Esophagus (tissue), 2 donors: ENCODE measurements around the gene CPTP. TPM values are rescaled to one million over a fixed set of nuclear protein-coding genes. Genes with fewer than 3 reads are reported as not detected.
A peak's percentile ranks its signal among the peaks of the same experiment; 100 is the strongest.

Source experiments
- H3K27ac ChIP-seq, 2 donors: one replicate each; pipeline ENCODE4 v1.5.1; 2013; ENCODE audit warnings: low read depth in 2 of 2, mild to moderate bottlenecking in 2 of 2, inconsistent platforms in 1 of 2, low read length in 1 of 2, moderate library complexity in 1 of 2
- H3K27me3 ChIP-seq, 2 donors: one replicate each; pipeline ENCODE4 v1.6.1; 2013; ENCODE audit warnings: low read length in 2 of 2, control low read depth in 1 of 2, mild to moderate bottlenecking in 1 of 2; ENCODE audit not compliant: insufficient read depth in 2 of 2, control insufficient read depth in 1 of 2
- H3K36me3 ChIP-seq, 2 donors: one replicate each; pipeline ENCODE4 v1.6.1; 2013; ENCODE audit warnings: low read length in 1 of 2; ENCODE audit not compliant: control insufficient read depth in 2 of 2, insufficient read depth in 2 of 2
- H3K4me1 ChIP-seq, 2 donors: one replicate each; pipeline ENCODE4 v1.6.1; 2013; ENCODE audit warnings: low read length in 1 of 2; ENCODE audit not compliant: control insufficient read depth in 2 of 2, insufficient read depth in 2 of 2
- H3K4me3 ChIP-seq, 2 donors: one replicate each; pipeline ENCODE4 v1.5.1; 2013; ENCODE audit warnings: low read length in 2 of 2, mild to moderate bottlenecking in 2 of 2, low read depth in 1 of 2, moderate library complexity in 1 of 2
- H3K9me3 ChIP-seq, 2 donors: one replicate each; pipeline ENCODE4 v1.6.1; 2013; ENCODE audit warnings: mild to moderate bottlenecking in 2 of 2, low read depth in 1 of 2, low read length in 1 of 2, moderate library complexity in 1 of 2; ENCODE audit not compliant: control insufficient read depth in 2 of 2, insufficient read depth in 1 of 2
- WGBS, 2 donors: extraction: QIAGEN DNeasy Blood & Tissue Kit; methylation state at CpG; one replicate each; pipeline ENCODE4 v1.1.7; 2013; 5-methylcytosine and 5-hydroxymethylcytosine counted together
- polyA plus RNA-seq, 2 donors: library from polyadenylated mRNA; stranded (reverse); fragments of 200-250 nt; gene quantifications; one replicate each; pipeline ENCODE4 v1.2.3, GENCODE V29; 2013
- donor health status: healthy with polysubstance abuse.
- donor health status: Bipolar disorder and iron deficiency.

CPTP gene
- polyA plus RNA-seq, 2 donors, result 38.3 to 73.1 TPM

DNA sequence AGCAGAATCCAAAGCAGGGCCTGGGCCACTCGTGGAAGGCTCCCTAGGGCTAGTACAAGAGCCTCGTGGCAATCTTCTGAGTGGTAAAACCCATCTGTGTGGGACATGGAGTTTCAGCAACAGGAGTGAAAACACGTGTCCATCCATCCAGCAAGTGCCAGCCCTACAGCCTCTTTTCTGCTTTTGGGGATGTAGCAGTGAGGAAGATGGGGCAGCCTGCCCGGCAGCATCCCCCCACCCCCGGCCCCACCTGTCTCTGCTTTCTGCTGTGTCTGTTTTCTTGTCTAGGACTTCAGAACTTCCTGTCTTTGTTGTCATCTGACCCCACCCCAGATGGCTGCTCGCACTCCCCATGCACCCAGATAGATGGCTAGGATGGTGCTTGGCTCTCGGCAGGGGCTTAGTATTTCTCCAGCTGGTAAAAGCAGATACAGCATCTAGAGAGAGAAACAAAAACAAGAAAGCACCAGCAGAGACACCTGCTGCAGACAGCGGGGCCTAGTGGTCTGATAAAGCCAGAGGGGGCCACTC lies 1.5 kb downstream of the CPTP start:
- peak overlapping the region; percentile 80 to 84 for H3K4me3 ChIP-seq
- peaks cover 8 to 36% of the 10 kb centered on the region in 2 donors for H3K4me1 ChIP-seq
- H3K27ac ChIP-seq, result peak overlapping the region in 1 of 2 donors; percentile 95
- H3K27me3 ChIP-seq, result no peaks in the 10 kb centered on the region
- peaks cover 3 to 27% of the 10 kb centered on the region in 2 donors for H3K36me3 ChIP-seq
- WGBS, 2 donors, result 55 to 58% methylated on average over 8 of the region's 8 CpGs
- peaks cover 0 to 5% of the 10 kb centered on the region in 2 donors for H3K9me3 ChIP-seq

GRCh38 chr1:1327291-1327690 lies 2.7 kb downstream of the CPTP start:
- peaks cover 8 to 44% of the 10 kb centered on the region in 2 donors for H3K4me1 ChIP-seq
- no peak overlapping the region for H3K27ac ChIP-seq
- WGBS, 2 donors, result 91 to 92% methylated on average over 39 to 40 of the region's 40 CpGs
- peaks cover 3 to 25% of the 10 kb centered on the region in 2 donors for H3K36me3 ChIP-seq
- no peaks in the 10 kb centered on the region for H3K27me3 ChIP-seq
- H3K4me3 ChIP-seq, result no peak overlapping the region
- peaks cover 0 to 5% of the 10 kb centered on the region in 2 donors for H3K9me3 ChIP-seq

DNA sequence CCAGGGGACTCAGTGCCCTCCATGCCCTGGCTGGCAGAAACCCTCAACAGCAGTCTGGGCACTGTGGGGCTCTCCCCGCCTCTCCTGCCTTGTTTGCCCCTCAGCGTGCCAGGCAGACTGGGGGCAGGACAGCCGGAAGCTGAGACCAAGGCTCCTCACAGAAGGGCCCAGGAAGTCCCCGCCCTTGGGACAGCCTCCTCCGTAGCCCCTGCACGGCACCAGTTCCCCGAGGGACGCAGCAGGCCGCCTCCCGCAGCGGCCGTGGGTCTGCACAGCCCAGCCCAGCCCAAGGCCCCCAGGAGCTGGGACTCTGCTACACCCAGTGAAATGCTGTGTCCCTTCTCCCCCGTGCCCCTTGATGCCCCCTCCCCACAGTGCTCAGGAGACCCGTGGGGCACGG lies 3.7 kb downstream of the CPTP start:
- H3K9me3 ChIP-seq, result peaks cover 0 to 5% of the 10 kb centered on the region in 2 donors
- no peaks in the 10 kb centered on the region for H3K27me3 ChIP-seq
- H3K4me3 ChIP-seq, result no peak overlapping the region
- H3K4me1 ChIP-seq, result peaks cover 8 to 48% of the 10 kb centered on the region in 2 donors
- H3K27ac ChIP-seq, result no peak overlapping the region
- 78% methylated on average over 13 to 15 of the region's 15 CpGs for WGBS, 2 donors
- H3K36me3 ChIP-seq, result peaks cover 3 to 25% of the 10 kb centered on the region in 2 donors

- Histone ChIP-seq H3K9me3 (peaks cover 0 to 5% of the 10 kb centered on the region in 2 donors), H3K27me3 (no peaks in the 10 kb centered on the region), H3K27ac (peak overlapping the region in 1 of 2 donors; percentile 7), H3K4me3 (no peak overlapping the region), H3K4me1 (peaks cover 6 to 57% of the 10 kb centered on the region in 2 donors), H3K36me3 (peaks cover 3 to 36% of the 10 kb centered on the region in 2 donors)
- 89% methylated on average over 58 of the region's 58 CpGs for WGBS, 2 donors
Measured at GRCh38 chr1:1329304-1330210, 5.0 kb downstream of the CPTP start.

DNA sequence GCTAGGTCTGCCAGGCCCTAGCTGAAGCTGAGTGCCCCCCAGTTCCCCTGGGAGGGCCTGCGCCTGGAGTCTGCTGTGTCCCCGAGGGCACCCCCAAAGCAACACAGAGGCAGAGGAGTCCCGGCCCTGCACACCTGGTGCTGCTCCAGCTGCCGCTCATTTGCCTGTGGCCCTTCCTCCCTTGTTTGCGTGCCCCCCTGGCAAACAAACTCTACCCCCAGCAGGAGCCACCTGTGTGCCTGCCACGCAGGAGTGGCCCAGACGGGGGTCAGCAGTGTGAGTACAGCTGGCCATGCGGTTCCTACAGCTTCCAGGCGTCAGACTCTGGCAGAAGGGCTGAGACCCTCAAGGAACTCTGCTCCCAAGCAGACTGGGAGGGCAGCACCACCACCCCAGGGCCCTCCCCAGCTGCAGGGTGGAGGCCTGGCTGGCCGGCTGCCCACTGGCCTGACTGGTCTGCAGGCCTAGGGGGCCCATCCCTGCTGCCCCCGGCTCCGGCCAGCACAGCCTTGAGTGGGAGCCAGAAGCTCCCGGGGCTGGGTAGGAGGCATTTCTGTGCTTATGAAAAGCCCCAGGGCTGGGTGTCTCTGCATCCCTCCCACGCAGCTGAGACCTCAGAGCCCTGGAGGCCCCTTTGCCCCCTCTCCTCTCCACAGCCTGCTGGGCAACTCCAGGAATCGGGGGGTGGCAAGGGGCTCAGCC lies 5.9 kb downstream of the CPTP start:
- 54 to 60% methylated on average over 15 of the region's 15 CpGs for WGBS, 2 donors
- H3K27ac ChIP-seq, result no peak overlapping the region
- peaks cover 3 to 45% of the 10 kb centered on the region in 2 donors for H3K36me3 ChIP-seq
- H3K27me3 ChIP-seq, result no peaks in the 10 kb centered on the region
- no peak overlapping the region for H3K4me3 ChIP-seq
- peaks cover 0 to 5% of the 10 kb centered on the region in 2 donors for H3K9me3 ChIP-seq
- peaks cover 5 to 60% of the 10 kb centered on the region in 2 donors for H3K4me1 ChIP-seq

DNA sequence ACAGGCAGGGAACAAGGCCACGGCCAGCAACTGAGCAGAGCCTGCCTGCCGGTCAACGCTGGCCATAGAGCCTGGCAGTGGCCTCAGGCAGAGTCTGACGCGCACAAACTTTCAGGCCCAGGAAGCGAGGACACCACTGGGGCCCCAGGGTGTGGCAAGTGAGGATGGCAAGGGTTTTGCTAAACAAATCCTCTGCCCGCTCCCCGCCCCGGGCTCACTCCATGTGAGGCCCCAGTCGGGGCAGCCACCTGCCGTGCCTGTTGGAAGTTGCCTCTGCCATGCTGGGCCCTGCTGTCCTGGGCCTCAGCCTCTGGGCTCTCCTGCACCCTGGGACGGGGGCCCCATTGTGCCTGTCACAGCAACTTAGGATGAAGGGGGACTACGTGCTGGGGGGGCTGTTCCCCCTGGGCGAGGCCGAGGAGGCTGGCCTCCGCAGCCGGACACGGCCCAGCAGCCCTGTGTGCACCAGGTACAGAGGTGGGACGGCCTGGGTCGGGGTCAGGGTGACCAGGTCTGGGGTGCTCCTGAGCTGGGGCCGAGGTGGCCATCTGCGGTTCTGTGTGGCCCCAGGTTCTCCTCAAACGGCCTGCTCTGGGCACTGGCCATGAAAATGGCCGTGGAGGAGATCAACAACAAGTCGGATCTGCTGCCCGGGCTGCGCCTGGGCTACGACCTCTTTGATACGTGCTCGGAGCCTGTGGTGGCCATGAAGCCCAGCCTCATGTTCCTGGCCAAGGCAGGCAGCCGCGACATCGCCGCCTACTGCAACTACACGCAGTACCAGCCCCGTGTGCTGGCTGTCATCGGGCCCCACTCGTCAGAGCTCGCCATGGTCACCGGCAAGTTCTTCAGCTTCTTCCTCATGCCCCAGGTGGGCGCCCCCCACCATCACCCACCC lies 6.7 kb downstream of the CPTP start, which contains the start of gene TAS1R3:
Gene TAS1R3, plus strand, starts transcription at position 213 of the 898 bp plus-strand sequence. Its CDS starts 66 bp downstream, at position 279.
- H3K27ac ChIP-seq, result no peak within 1 kb of the TSS
- no peaks in the 10 kb centered on the region for H3K27me3 ChIP-seq
- H3K9me3 ChIP-seq, result peaks cover 0 to 5% of the 10 kb centered on the region in 2 donors
- peaks cover 3 to 51% of the 10 kb centered on the region in 2 donors for H3K36me3 ChIP-seq
- 49 to 52% methylated on average over 40 to 41 of the region's 41 CpGs for WGBS, 2 donors
- peak within 1 kb of the TSS in 1 of 2 donors; percentile 9 for H3K4me3 ChIP-seq
- peaks cover 0 to 57% of the 10 kb centered on the region in 2 donors for H3K4me1 ChIP-seq

DNA sequence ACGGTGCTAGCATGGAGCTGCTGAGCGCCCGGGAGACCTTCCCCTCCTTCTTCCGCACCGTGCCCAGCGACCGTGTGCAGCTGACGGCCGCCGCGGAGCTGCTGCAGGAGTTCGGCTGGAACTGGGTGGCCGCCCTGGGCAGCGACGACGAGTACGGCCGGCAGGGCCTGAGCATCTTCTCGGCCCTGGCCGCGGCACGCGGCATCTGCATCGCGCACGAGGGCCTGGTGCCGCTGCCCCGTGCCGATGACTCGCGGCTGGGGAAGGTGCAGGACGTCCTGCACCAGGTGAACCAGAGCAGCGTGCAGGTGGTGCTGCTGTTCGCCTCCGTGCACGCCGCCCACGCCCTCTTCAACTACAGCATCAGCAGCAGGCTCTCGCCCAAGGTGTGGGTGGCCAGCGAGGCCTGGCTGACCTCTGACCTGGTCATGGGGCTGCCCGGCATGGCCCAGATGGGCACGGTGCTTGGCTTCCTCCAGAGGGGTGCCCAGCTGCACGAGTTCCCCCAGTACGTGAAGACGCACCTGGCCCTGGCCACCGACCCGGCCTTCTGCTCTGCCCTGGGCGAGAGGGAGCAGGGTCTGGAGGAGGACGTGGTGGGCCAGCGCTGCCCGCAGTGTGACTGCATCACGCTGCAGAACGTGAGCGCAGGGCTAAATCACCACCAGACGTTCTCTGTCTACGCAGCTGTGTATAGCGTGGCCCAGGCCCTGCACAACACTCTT lies 7.6 kb downstream of the CPTP start:
- H3K27me3 ChIP-seq, result no peaks in the 10 kb centered on the region
- WGBS, 2 donors, result 62 to 63% methylated on average over 57 of the region's 57 CpGs
- H3K27ac ChIP-seq, result no peak overlapping the region
- H3K4me3 ChIP-seq, result peak overlapping the region in 1 of 2 donors; percentile 9
- peaks cover under 1 to 52% of the 10 kb centered on the region in 2 donors for H3K36me3 ChIP-seq
- peaks cover 0 to 57% of the 10 kb centered on the region in 2 donors for H3K4me1 ChIP-seq
- peaks cover 0 to 5% of the 10 kb centered on the region in 2 donors for H3K9me3 ChIP-seq

GRCh38 chr1:1332774-1333480 lies 8.3 kb downstream of the CPTP start:
- H3K27ac ChIP-seq, result peak overlapping the region; percentile 24 to 57
- peaks cover 0 to 50% of the 10 kb centered on the region in 2 donors for H3K36me3 ChIP-seq
- peak overlapping the region in 1 of 2 donors; percentile 23 for H3K4me3 ChIP-seq
- 49 to 60% methylated on average over 48 of the region's 48 CpGs for WGBS, 2 donors
- no peaks in the 10 kb centered on the region for H3K27me3 ChIP-seq
- peaks cover 0 to 5% of the 10 kb centered on the region in 2 donors for H3K9me3 ChIP-seq
- peaks cover 0 to 59% of the 10 kb centered on the region in 2 donors for H3K4me1 ChIP-seq
